NCI-H748 treated with DMSO at 0.1 percent for 48 hours (cell line): ENCODE data around the gene LMNB1.
"Not testable (repeated sequence)": the region's sequence is repeated elsewhere in the genome, so short reads cannot be mapped to it uniquely, and the experiment has no call there.

Source experiments
- DNase-seq: peaks from one replicate; lab custom pipeline; 2025; lab: John Stamatoyannopoulos, UW

The LMNB1 gene

DNA sequence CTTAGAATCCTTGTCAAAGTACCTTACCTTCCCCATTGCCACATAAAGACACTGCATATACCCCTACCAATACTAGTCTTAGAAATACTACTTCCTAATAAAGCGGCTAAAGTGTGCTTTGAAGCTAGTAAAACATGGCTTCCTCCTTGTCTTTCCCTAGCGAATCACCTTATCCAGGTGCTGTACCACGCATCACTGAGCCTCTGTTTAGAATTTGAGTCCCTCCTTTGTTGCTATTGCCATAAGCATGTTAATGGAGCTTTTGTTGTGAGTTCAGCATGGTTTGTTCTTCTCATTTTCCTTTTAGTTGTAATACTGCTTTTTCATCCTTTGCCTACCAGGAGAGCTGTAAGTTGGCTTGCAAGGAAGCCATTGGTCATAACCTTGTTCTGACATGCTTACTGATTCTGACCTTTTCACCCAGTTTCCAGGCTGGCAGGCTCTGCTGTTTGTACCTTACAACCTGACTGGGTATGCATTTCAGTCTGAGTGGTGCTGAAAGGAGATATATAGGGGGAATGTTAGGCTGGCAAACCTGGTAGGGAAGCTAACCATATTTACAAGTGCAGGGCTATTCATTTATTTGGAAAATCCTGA, 49.8 kb downstream of the LMNB1 start:
- no peak for DNase-seq

- DNase-seq = no peak
Observed at GRCh38 chr5:126829098-126829497, 52.2 kb downstream of the LMNB1 start.

GRCh38 chr5:126830061-126830460, 53.1 kb downstream of the LMNB1 start:
- DNase-seq = no peak

DNA sequence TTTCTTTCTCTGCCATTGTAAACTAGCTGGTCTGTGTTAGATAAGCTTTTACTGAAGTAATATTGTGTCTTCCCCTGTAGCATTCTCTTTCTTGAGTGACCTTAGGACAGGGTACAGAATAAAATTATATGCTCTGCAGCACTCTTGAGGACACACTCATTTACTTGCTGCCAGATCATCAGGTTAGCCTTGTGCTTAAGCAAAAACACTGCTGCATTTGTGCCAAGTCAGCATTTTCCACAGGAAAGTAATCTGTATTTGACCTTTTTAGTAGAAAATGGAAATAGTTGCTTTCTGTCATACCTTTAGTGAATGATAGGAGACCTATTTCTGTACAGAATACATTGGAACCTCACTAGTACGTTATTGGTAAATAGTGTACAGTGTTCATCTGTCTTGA, 54.2 kb downstream of the LMNB1 start:
- DNase-seq = no peak

- no peak for DNase-seq
Observed at GRCh38 chr5:126836778-126837177, 59.8 kb downstream of the LMNB1 start.

- DNase-seq = no peak
Observed at GRCh38 chr5:126837242-126837641, 60.3 kb downstream of the LMNB1 start.

DNA sequence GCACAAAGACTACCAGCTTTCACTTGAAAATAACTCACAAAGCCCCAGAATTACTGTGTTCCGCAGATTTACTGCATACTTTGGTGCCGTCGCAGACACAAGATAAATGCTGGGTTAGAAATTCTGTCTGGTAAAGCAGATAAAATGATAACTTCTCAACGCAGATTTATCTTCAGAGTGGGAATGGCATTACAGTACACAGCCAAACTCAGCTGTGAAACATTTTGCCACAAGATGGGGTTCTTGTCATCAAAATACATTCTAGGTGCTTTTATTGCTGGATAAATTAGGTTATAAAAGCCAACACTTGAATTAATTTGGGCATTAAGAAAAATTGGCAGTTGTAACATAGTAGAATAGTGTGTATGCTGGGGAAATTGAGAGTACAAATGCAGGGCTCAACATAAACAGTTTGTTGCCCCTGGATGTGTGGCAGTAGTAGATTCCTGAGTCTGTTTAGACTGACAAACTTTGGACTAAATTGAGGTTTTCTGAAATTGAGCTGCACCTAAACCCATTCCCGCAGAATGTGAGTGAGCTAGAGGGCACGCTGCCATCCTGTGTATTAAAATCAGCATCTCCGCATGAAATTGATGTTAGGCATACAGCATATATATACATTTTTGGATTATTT, 61.1 kb downstream of the LMNB1 start:
- DNase-seq = no peak

GRCh38 chr5:126839407-126839806, 62.5 kb downstream of the LMNB1 start:
- not testable (repeated sequence) for DNase-seq

- not testable (repeated sequence) for DNase-seq
Observed at GRCh38 chr5:126843375-126843774, 66.4 kb downstream of the LMNB1 start.

DNA sequence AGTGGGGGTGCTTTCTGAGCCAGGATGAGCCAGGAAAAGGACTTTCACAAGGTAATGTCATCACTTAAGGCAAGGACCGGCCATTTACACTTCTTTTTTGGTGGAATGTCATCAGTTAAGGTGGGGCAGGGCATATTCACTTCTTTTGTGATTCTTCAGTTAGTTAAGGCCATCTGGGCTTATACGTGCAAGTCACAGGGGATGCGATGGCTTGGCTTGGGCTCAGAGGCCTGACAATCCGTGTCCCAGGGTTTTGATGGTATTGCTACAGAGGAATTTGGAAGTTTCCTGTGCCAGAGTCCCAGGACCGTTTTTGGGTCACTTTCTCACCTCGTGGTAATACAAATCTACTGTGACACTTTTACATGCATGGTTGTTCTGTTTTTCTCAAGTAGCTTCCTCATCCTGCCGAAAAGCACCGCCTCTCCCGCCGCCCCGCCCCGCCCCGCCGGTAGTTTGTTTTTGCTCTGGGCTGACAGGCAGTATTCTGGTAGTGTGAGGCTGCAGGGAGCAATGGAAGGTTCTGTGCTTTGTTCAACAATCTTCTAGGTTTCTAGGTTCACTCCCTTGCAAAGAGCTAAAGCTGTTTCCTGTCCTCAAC, 68.6 kb downstream of the LMNB1 start:
- DNase-seq = not testable (repeated sequence)

- no peak for DNase-seq
Observed at GRCh38 chr5:126846344-126846743, 69.4 kb downstream of the LMNB1 start.

GRCh38 chr5:126846744-126847455, 70.0 kb downstream of the LMNB1 start:
- no peak for DNase-seq

DNA sequence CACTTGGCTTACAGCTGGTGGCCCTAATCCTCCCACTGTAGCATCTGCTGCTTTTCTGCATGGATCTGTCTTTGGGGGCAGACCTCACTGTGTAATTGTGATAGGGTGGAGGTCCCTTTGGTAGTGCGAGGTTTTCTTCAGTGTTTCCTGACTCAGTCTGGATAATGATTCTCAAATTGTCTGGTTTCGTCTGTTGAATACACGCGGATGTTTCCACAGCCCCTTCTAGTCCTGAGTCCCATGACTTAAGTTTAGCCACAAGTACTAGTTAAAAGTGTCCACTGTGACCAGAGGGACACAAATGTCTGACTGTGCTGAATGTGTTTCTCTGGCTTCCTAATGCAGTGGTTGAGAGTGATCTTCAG, 70.5 kb downstream of the LMNB1 start:
- DNase-seq = no peak

GRCh38 chr5:126847826-126848251, 70.9 kb downstream of the LMNB1 start:
- no peak for DNase-seq

- no peak for DNase-seq
Observed at GRCh38 chr5:126848253-126848652, 71.3 kb downstream of the LMNB1 start.

- DNase-seq = no peak
Observed at GRCh38 chr5:126849101-126849678, 72.3 kb downstream of the LMNB1 start.

DNA sequence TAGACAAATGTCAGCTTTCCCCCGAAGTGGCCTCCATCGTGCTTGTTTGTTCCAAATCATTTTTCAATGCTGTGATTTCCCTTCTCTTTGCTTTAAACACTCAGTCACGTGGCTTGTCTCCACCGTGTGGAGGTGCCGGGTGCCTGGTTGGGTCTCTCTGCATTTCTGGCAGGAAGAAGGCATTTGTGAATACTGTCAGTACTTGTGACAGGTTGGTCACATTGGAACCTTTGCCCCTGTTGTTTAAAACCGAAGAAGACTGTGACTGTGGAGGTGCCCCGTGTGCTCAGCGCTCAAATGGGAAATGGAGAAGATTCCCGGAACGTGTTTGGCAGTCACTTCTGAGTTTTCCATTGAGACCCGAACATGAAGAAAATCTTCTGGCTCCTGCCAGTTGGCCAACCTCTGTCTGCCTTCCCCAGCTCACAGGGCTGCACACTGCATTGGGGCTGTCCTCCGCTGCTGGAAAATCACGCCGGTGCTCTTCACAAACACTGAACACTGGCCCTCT, 74.6 kb downstream of the LMNB1 start:
- DNase-seq = no peak

DNA sequence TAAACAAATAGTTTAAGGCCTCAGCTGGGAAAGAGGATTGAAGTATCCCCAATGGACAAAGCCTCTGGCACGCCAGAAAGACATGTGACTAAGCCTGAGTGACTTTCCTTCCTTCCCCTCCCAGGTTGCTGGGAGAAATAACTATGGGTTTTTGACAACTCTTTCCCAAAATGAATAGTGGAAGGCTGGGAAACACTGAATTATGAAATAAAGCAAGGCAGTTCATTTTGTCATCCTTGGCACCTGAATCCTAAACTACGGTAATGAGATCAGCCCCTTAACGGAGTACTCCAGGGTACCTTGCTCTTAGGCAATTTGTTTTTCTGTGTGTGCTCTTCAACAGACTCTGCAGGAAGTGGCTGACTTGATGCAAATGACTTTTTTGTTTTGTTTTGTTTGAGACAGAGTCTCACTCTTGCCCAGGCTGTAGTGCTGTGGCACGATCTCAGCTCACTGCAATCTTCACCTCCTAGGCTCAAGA, 75.2 kb downstream of the LMNB1 start:
- DNase-seq = no peak

DNA sequence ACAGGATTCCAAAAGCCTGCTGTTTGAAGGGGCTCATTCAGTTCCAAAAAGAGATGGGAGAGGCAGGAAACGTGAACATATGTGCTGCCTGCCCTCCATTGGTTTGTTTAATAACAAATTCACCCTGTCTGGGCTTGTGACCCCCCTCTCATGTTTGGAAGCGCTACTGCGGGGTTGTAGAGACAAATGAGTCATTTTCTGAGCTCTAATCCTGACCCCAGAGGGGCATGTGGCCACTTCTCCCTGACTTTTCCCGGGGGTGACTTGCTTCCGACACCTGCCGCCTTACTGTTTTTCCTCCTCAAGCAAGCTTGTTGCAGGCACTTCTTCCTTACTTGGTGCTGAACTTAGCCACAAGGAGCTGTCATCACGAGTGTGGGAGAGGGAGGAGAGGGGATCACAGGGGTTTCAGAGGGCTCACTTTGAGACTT, 75.9 kb downstream of the LMNB1 start:
- no peak for DNase-seq

GRCh38 chr5:126853541-126854307, 76.8 kb downstream of the LMNB1 start:
- DNase-seq = not testable (repeated sequence)

GRCh38 chr5:126854526-126855110, 77.7 kb downstream of the LMNB1 start:
- no peak for DNase-seq
